Left ventricle myocardium inferior (tissue), 1 donor: ENCODE measurements around the gene GRIK3. TPM values are rescaled to one million over a fixed set of nuclear protein-coding genes. Genes with fewer than 3 reads are reported as not detected.

Source experiments
- DNase-seq: peaks from one replicate; pipeline ENCODE4 v3.0.0-alpha.2; 2020
- H3K27ac ChIP-seq: fragments of 200-600 bp; replicated peaks from 2 replicates; pipeline ENCODE4 v1.8.0; 2021
- H3K27me3 ChIP-seq: fragments of 200-600 bp; 2 replicates; pipeline ENCODE4 v1.8.0; 2021; ENCODE audit warnings: low read depth
- H3K36me3 ChIP-seq: fragments of 200-600 bp; 2 replicates; pipeline ENCODE4 v1.8.0; 2021
- H3K4me1 ChIP-seq: fragments of 200-600 bp; 2 replicates; pipeline ENCODE4 v1.8.0; 2021
- H3K4me3 ChIP-seq: fragments of 200-600 bp; 2 replicates; pipeline ENCODE4 v1.8.0; 2021; ENCODE audit warnings: mild to moderate bottlenecking, moderate library complexity
- H3K9me3 ChIP-seq: fragments of 200-600 bp; replicated peaks from 2 replicates; pipeline ENCODE4 v1.8.0; 2021
- CTCF ChIP-seq: fragments of 200-600 bp; IDR thresholded peaks from 2 replicates; pipeline ENCODE4 v1.8.0; 2021; ENCODE audit warnings: antibody characterized with exemption, mild to moderate bottlenecking, borderline replicate concordance
- intact Hi-C: fragments of 100-400 bp; cut with micrococcal nuclease; formaldehyde crosslinking; loops from one replicate; pipeline ENCODE4 v1.11.0; 2022
- total RNA-seq: library from RNA; stranded (reverse); fragmentation: NEBNext Ultra II Directional; extraction: Animal tissue kit (Norgen Biotek cat#: 25700); gene quantifications from one replicate; pipeline ENCODE4 v1.2.1, GENCODE V29; 2021
- donor health status: DM: no; HTN: yes; CAD: no; lungs with severe emphysema.

The GRIK3 gene
- total RNA-seq, 1 donor from 2014 or later, result 0.55 TPM

- Histone ChIP-seq H3K4me1 (no peaks in the 10 kb centered on the region), H3K27ac (no peak overlapping the region), H3K9me3 (no peaks in the 10 kb centered on the region), H3K36me3 (no peaks in the 10 kb centered on the region), H3K27me3 (peaks cover 98% of the 10 kb centered on the region), H3K4me3 (no peak overlapping the region)
- intact Hi-C loops, result no loop called here
- no peak for DNase-seq
- TF ChIP-seq CTCF, result no peak
These were observed 190.3 kb downstream of the GRIK3 start for GRCh38 chr1:36843906-36844610.

GRCh38 chr1:36843027-36843426 lies 191.3 kb downstream of the GRIK3 start:
- DNase-seq, result no peak
- Histone ChIP-seq H3K27me3 (peaks cover 98% of the 10 kb centered on the region), H3K4me3 (no peak overlapping the region), H3K36me3 (no peaks in the 10 kb centered on the region), H3K27ac (no peak overlapping the region), H3K9me3 (no peaks in the 10 kb centered on the region), H3K4me1 (no peaks in the 10 kb centered on the region)
- TF ChIP-seq CTCF, result no peak
- intact Hi-C loops, result no loop called here

GRCh38 chr1:36842448-36842847 lies 191.9 kb downstream of the GRIK3 start:
- Histone ChIP-seq H3K27me3 (peaks cover 98% of the 10 kb centered on the region), H3K27ac (no peak overlapping the region), H3K9me3 (no peaks in the 10 kb centered on the region), H3K4me3 (no peak overlapping the region), H3K36me3 (no peaks in the 10 kb centered on the region), H3K4me1 (no peaks in the 10 kb centered on the region)
- no peak for DNase-seq
- TF ChIP-seq CTCF, result no peak
- intact Hi-C loops, result no loop called here

- intact Hi-C loops, result no loop called here
- Histone ChIP-seq H3K4me1 (no peaks in the 10 kb centered on the region), H3K9me3 (no peaks in the 10 kb centered on the region), H3K4me3 (no peak overlapping the region), H3K27ac (no peak overlapping the region), H3K27me3 (peaks cover 100% of the 10 kb centered on the region), H3K36me3 (no peaks in the 10 kb centered on the region)
- no peak for DNase-seq
- TF ChIP-seq CTCF, result no peak
These were observed 194.8 kb downstream of the GRIK3 start for GRCh38 chr1:36839485-36839884.

- H3K4me1 ChIP-seq, result no peaks in the 10 kb centered on the region
- H3K36me3 ChIP-seq, result no peaks in the 10 kb centered on the region
- no peak for DNase-seq
- H3K27ac ChIP-seq, result no peak overlapping the region
- intact Hi-C loops, result no loop called here
- H3K27me3 ChIP-seq, result peaks cover 98% of the 10 kb centered on the region
- H3K4me3 ChIP-seq, result no peak overlapping the region
- TF ChIP-seq CTCF, result no peak
- H3K9me3 ChIP-seq, result no peaks in the 10 kb centered on the region
These were observed 195.4 kb downstream of the GRIK3 start for GRCh38 chr1:36838888-36839287.
